AG09319 (cell line): ENCODE results near the gene CIAO2B.
A peak's percentile ranks its signal among the peaks of the same experiment; 100 is the strongest.
"Not testable (repeated sequence)": the region's sequence is repeated elsewhere in the genome, so short reads cannot be mapped to it uniquely, and the experiment has no call there.

Source experiments
- DNase-seq: peaks from one replicate; pipeline ENCODE4 v3.0.0-alpha.2; 2010; ENCODE audit warnings: low read depth; ENCODE audit errors: extremely low read depth
- TF ChIP-seq, protein P1 (sequence below): IDR thresholded peaks from 2 replicates; pipeline ENCODE4 v1.5.1; 2011; ENCODE audit warnings: low read depth, mild to moderate bottlenecking, inconsistent platforms, low read length, moderate library complexity

The CIAO2B gene

GRCh38 chr16:66960270-66960669, 26.1 kb upstream of the CIAO2B start:
- TF ChIP-seq, protein P1, sequence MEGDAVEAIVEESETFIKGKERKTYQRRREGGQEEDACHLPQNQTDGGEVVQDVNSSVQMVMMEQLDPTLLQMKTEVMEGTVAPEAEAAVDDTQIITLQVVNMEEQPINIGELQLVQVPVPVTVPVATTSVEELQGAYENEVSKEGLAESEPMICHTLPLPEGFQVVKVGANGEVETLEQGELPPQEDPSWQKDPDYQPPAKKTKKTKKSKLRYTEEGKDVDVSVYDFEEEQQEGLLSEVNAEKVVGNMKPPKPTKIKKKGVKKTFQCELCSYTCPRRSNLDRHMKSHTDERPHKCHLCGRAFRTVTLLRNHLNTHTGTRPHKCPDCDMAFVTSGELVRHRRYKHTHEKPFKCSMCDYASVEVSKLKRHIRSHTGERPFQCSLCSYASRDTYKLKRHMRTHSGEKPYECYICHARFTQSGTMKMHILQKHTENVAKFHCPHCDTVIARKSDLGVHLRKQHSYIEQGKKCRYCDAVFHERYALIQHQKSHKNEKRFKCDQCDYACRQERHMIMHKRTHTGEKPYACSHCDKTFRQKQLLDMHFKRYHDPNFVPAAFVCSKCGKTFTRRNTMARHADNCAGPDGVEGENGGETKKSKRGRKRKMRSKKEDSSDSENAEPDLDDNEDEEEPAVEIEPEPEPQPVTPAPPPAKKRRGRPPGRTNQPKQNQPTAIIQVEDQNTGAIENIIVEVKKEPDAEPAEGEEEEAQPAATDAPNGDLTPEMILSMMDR: no peak

GRCh38 chr16:66959704-66960161, 25.5 kb upstream of the CIAO2B start:
- DNase-seq: no peak
- TF ChIP-seq, protein P1: no peak

More at GRCh38 chr16:66960270-66960669, 26.1 kb upstream of the CIAO2B start:
- no peak for DNase-seq

DNA sequence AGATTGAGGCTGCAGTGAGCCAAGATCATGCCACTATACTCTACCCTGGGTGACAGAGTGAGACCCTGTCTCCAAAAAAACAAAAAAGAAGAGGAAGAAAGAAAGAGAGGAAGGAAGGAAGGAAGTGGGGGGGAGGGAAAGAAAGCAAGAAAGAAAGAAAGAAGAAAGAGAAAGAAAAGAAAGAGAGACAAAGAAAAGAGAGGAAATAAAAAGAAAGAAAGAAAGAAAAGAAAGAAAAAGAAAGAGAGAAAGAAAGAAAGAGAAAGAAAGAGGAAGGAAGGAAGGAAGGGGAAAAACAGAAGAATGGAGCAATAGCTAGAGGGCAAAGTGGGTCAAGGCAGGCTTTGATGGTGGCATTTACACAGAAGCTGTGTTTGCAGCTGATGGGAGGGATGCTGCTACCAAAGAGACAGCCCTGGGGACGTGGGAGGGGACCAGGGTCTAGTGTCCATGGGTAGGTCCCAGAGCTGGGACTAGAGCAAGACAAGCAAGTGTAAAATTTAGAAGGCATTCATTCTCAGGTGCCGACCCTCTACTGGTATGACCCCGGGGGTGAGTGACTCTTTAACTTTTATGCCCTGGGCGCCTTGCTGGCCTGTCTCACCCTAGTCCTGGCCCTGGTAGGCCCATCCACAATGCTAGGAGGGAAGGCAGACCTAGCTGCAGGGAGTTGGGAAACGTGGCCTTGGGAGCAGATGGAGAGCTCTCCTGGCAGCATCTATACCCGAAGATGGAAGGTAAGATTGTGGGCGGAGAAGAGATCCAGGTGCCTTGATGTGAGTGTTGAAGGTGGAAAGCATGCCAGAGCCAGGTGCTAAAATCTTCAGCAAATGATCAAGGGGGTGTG, 24.9 kb upstream of the CIAO2B start:
- TF ChIP-seq, protein P1: no peak
- no peak for DNase-seq

DNA sequence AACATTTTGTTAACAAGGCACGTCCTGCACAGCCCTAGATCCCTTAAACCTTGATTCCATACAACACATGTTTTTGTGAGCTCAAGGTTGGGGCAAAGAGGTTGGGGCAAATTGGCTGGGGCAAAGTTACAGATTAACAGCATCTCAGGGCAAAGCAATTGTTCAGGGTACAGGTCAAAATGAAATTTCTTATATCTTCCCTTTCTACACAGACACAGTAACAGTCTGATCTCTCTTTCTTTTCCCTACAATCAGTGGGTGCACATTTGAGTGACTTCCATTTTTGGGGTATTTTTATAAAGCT, 21.9 kb upstream of the CIAO2B start:
- DNase-seq: not testable (repeated sequence)

GRCh38 chr16:66955363-66956153, 21.4 kb upstream of the CIAO2B start:
- not testable (repeated sequence) for DNase-seq

DNA sequence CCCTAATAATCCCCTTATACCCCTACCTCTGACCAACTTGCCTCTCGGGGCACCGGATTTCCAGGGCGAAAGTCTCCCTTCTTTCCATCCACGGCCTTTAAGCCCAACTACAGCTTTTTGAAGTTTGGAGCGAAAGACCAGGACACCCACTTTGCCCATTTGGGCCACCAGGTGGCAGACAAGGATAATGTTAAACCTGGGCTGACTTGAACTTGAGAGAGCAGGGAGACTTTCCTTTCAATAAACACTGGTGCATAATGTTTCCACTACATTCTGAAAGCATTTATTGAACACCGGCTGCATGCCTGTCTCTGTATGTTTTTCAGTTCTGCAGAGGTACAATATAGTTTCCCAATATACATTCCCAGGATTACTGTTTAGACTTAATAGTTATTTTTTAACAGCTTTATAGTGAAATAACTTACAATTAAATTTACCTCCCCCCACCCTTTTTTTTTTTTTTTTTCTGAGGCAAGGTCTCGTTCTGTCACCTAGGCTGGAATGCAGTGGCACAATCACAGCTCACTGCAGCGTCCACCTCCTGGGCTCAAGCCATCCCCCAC, 20.0 kb upstream of the CIAO2B start:
- TF ChIP-seq, protein P1: peak; percentile 86
- peak; percentile 37 for DNase-seq

GRCh38 chr16:66953462-66954096, 19.4 kb upstream of the CIAO2B start:
- TF ChIP-seq, protein P1: no peak
- DNase-seq: no peak
